K562 (cell line): ENCODE results near the gene BTLA. TPM values are rescaled to one million over a fixed set of nuclear protein-coding genes. Genes with fewer than 3 reads are reported as not detected.

ENCODE experiments used
- ATAC-seq: fragments of 200-7000 bp; cut with Tn5 transposase; 3 replicates; pipeline ENCODE4 v1.9.1; 2020; ENCODE audit warnings: moderate library complexity
- BruUV-seq: library from RNA; stranded (reverse); fragments of 400-500 nt; replicated peaks from 2 replicates; lab custom pipeline; 2021; lab: Mats Ljungman, UMichigan
- CTCF ChIA-PET: fragments of 300-600 bp; formaldehyde crosslinking; extraction: SDS; loops from one replicate; lab custom pipeline; 2021; ENCODE audit warnings: low intra/inter-chr PET ratio; lab: Yijun Ruan, JAX
- POLR2A ChIA-PET: fragments of 300-600, 350-650 bp; sonication (Branson Sonifier 250); formaldehyde crosslinking; extraction: SDS; loops from one replicate; lab custom pipeline; 2021; ENCODE audit warnings: antibody characterized with exemption, inconsistent platforms; lab: Yijun Ruan, JAX
- DNase-seq, 4 experiments: peaks; one replicate each; pipeline versions ENCODE4 v3.0.0 to v3.0.0-alpha.2; 2011 to 2018; ENCODE audit warnings: low spot score in 3 of 4, mixed read lengths in 3 of 4; ENCODE audit errors: extremely low read depth in 1 of 4
- FAIRE-seq: peaks from 2 replicates; lab custom pipeline; 2011; peaks lifted over from hg19 to GRCh38; lab: Jason Lieb, UNC
- H2AFZ ChIP-seq: 2 replicates; pipeline ENCODE4 v1.6.0; 2011; ENCODE audit warnings: low read depth, low read length, control low read depth, inconsistent platforms
- H3K27ac ChIP-seq: fragments of 200-600 bp; 3 replicates; pipeline ENCODE4 v1.8.0; 2011; ENCODE audit warnings: low read depth, mild to moderate bottlenecking, control low read depth, inconsistent platforms, low read length, moderate library complexity, mixed read lengths; ENCODE audit errors: extremely low read depth
- H3K27me3 ChIP-seq, 2 experiments: fragments of 300-600 bp in 1 of 2; 2 replicates in 1 of 2; 3 replicates in 1 of 2; pipeline versions ENCODE4 v1.6.0 to v1.8.0; 2011; ENCODE audit warnings: inconsistent platforms in 2 of 2, low read length in 2 of 2, mild to moderate bottlenecking in 1 of 2, mixed read lengths in 1 of 2, moderate library complexity in 1 of 2; ENCODE audit not compliant: control insufficient read depth in 2 of 2, insufficient read depth in 2 of 2
- H3K36me3 ChIP-seq: fragments of 300-600 bp; 3 replicates; pipeline ENCODE4 v1.8.0; 2011; ENCODE audit warnings: mild to moderate bottlenecking, low read length, inconsistent platforms; ENCODE audit not compliant: control insufficient read depth, insufficient read depth
- H3K4me1 ChIP-seq, 2 experiments: fragments of 200-600 bp in 1 of 2; replicated peaks in 1 of 2; 2 replicates in 1 of 2; 3 replicates in 1 of 2; pipeline versions ENCODE4 v1.5.1 to v1.8.0; 2011; ENCODE audit warnings: inconsistent platforms in 2 of 2, low read length in 2 of 2, mild to moderate bottlenecking in 1 of 2, mixed read lengths in 1 of 2, moderate library complexity in 1 of 2; ENCODE audit not compliant: control insufficient read depth in 2 of 2, insufficient read depth in 2 of 2
- H3K4me2 ChIP-seq: 2 replicates; pipeline ENCODE4 v1.6.1; 2011; ENCODE audit warnings: low read length, control low read depth, inconsistent platforms, mixed read lengths; ENCODE audit not compliant: insufficient read depth
- H3K4me3 ChIP-seq: fragments of 200-600 bp; sonication (generic), shearing (Covaris generic); 2 replicates; pipeline ENCODE4 v1.5.1; 2016; ENCODE audit warnings: control low read depth, inconsistent platforms
- H3K79me2 ChIP-seq: fragments of 200-600 bp; 3 replicates; pipeline ENCODE4 v1.8.0; 2011; ENCODE audit warnings: low read length, inconsistent platforms; ENCODE audit not compliant: control insufficient read depth, insufficient read depth
- H3K9ac ChIP-seq, 2 experiments: 2 replicates each; pipeline versions ENCODE4 v1.6.0 to v1.6.1; 2011; ENCODE audit warnings: low read depth in 2 of 2, low read length in 2 of 2, control low read depth in 1 of 2, inconsistent platforms in 1 of 2, mild to moderate bottlenecking in 1 of 2, mixed read lengths in 1 of 2; ENCODE audit not compliant: insufficient read depth in 1 of 2
- H3K9me1 ChIP-seq: one replicate; pipeline ENCODE4 v1.6.0; 2011; ENCODE audit warnings: inconsistent platforms, mild to moderate bottlenecking, low read length, moderate library complexity; ENCODE audit not compliant: control insufficient read depth, insufficient read depth
- H3K9me3 ChIP-seq: replicated peaks from 2 replicates; pipeline ENCODE4 v1.5.1; 2011; ENCODE audit warnings: low read depth, low read length, inconsistent platforms; ENCODE audit not compliant: control insufficient read depth, insufficient read depth
- H4K20me1 ChIP-seq: replicated peaks from 2 replicates; pipeline ENCODE4 v1.6.1; 2011; ENCODE audit warnings: low read length, inconsistent platforms, mixed read lengths; ENCODE audit not compliant: control insufficient read depth, insufficient read depth
- ESRRA ChIP-seq: fragments of 450-650 bp; IDR thresholded peaks from 2 replicates; pipeline ENCODE4 v1.6.1; 2014; ENCODE audit warnings: low read depth, mild to moderate bottlenecking, moderate library complexity, borderline replicate concordance
- MYBL2 ChIP-seq, 2 experiments: fragments of 450-650 bp in 1 of 2; sonication (generic) in 1 of 2; formaldehyde crosslinking in 1 of 2; IDR thresholded peaks; 2 replicates each; pipeline versions ENCODE4 v1.6.1 to v1.8.1; 2017 to 2022; ENCODE audit warnings: borderline replicate concordance in 1 of 2, inconsistent platforms in 1 of 2, low read depth in 1 of 2, mild to moderate bottlenecking in 1 of 2, missing genetic modification reagents in 1 of 2, moderate library complexity in 1 of 2
- NFIC ChIP-seq: fragments of 450-650 bp; IDR thresholded peaks from 2 replicates; pipeline ENCODE4 v1.6.1; 2017; ENCODE audit warnings: mild to moderate bottlenecking, inconsistent platforms
- NFRKB ChIP-seq: fragments of 450-650 bp; IDR thresholded peaks from 2 replicates; pipeline ENCODE4 v1.6.1; 2016; ENCODE audit warnings: low read depth
- PKNOX1 ChIP-seq: fragments of 450-650 bp; IDR thresholded peaks from 2 replicates; pipeline ENCODE4 v1.6.1; 2016
- POLR2G ChIP-seq: fragments of 200-400 bp; formaldehyde crosslinking; IDR thresholded peaks from 2 replicates; pipeline ENCODE4 v1.6.1; 2017; ENCODE audit warnings: low read depth, mild to moderate bottlenecking, antibody characterized with exemption, low read length, moderate library complexity
- RUNX1 ChIP-seq: sonication (generic); IDR thresholded peaks from 2 replicates; pipeline ENCODE4 v1.6.1; 2016; ENCODE audit warnings: antibody characterized with exemption, low read depth
- ZNF174 ChIP-seq: fragments of 250-450 bp; sonication (Bioruptor Pico); IDR thresholded peaks from 2 replicates; pipeline ENCODE4 v1.4.0; 2020; ENCODE audit warnings: mild to moderate bottlenecking
- ZNF274 ChIP-seq: IDR thresholded peaks from 2 replicates; pipeline ENCODE4 v1.6.1; 2011; ENCODE audit warnings: low read depth, mild to moderate bottlenecking, low read length, moderate library complexity, borderline replicate concordance
- ZNF57 ChIP-seq: fragments of 450-650 bp; formaldehyde crosslinking; IDR thresholded peaks from 2 replicates; pipeline ENCODE4 v1.4.0; 2020; ENCODE audit warnings: mild to moderate bottlenecking, moderate library complexity
- WGBS: fragments of 100-300 bp; shearing (Covaris generic); methylation state at CpG from one replicate; pipeline ENCODE4 v1.1.6; 2016; ENCODE audit warnings: low coverage, mixed read lengths; ENCODE audit not compliant: insufficient coverage; ENCODE audit errors: missing lambda C conversion rate; 5-methylcytosine and 5-hydroxymethylcytosine counted together
- in situ Hi-C: fragments of 300-500 bp; cut with MboI; formaldehyde crosslinking; loops from 4 replicates; pipeline ENCODE4 v1.15.0; 2018; ENCODE audit warnings: inconsistent platforms, mixed read lengths
- intact Hi-C: fragments of 100-400 bp; cut with micrococcal nuclease; formaldehyde crosslinking; loops from 2 replicates; pipeline ENCODE4 v1.14.2; 2022
- polyA plus RNA-seq, 8 experiments: library from polyadenylated mRNA; depleted of rRNA in 4 of 8; stranded (reverse) in 5 of 8; unstranded in 3 of 8; fragments of >200 nt; fragmentation: Nextera tagmentation in 2 of 8; fragmentation: Illumina TruSeq in 1 of 8; extraction: Ambion mirVana in 2 of 8; extraction: Trizol in 1 of 8; gene quantifications; 2 replicates each; pipeline versions ENCODE4 v1.2.1 to v1.2.3, GENCODE V29; 2011 to 2014; ENCODE audit warnings: inconsistent platforms in 1 of 8, missing spikeins in 1 of 8
- total RNA-seq, 7 experiments: library from RNA; depleted of rRNA in 6 of 7; stranded (reverse); fragments of >200 nt in 6 of 7; fragmentation: Illumina TruSeq in 2 of 7; extraction: Trizol in 2 of 7; gene quantifications; 2 replicates each; pipeline versions ENCODE4 v1.2.1 to v1.2.3, GENCODE V29; 2011 to 2021; ENCODE audit warnings: low replicate concordance in 1 of 7

BTLA gene
- total and polyA plus RNA-seq, 9 of the 15 experiments (the other 6 are each of a cell fraction or from before 2014, with no cell fraction given), result 0.22 TPM; not detected in 8

- no peaks in the 10 kb centered on the region for H3K36me3 ChIP-seq
- H3K4me2 ChIP-seq, result no peak overlapping the region
- intact Hi-C loops, result no loop called here
- ChIA-PET POLR2A (no interaction called here), CTCF (no interaction called here)
- H3K4me1 ChIP-seq, result no peaks in the 10 kb centered on the region
- in situ Hi-C loops, result no loop called here
- H3K27ac ChIP-seq, result no peak overlapping the region
- no peaks in the 10 kb centered on the region for H3K9me3 ChIP-seq
- BruUV-seq, result no TSS peak
- WGBS, result 0% methylated on average over 10 of the region's 11 CpGs
- FAIRE-seq, result no peak
- H3K9me1 ChIP-seq, result no peaks in the 10 kb centered on the region
- no peaks in the 10 kb centered on the region for H3K27me3 ChIP-seq
- no peaks in the 10 kb centered on the region for H3K79me2 ChIP-seq
- no peak overlapping the region for H3K9ac ChIP-seq
- ATAC-seq, result no peak
- H2AFZ ChIP-seq, result no peak overlapping the region
- no peak for DNase-seq
- TF ChIP-seq ESRRA (no peak), NFRKB (no peak), ZNF274 (no peak), PKNOX1 (no peak), RUNX1 (no peak), MYBL2 (IDR thresholded peaks at IDR 0.05; ENCODE audit: low read depth) (no peak), MYBL2 (CRISPR knock-in tag; IDR thresholded peaks at IDR 0.05; ENCODE audit: borderline replicate concordance) (no peak), ZNF57 (CRISPR knock-in tag) (no peak), POLR2G (no peak), ZNF174 (CRISPR knock-in tag) (no peak), NFIC (no peak)
- no peak overlapping the region for H3K4me3 ChIP-seq
- no peaks in the 10 kb centered on the region for H4K20me1 ChIP-seq
These were observed 1.2 kb downstream of the BTLA start for GRCh38 chr3:112497897-112498548.
